Rectal smooth muscle tissue (tissue), 1 donor: Measurements from ENCODE around the gene ADRA2C.
A peak's percentile ranks its signal among the peaks of the same experiment; 100 is the strongest.

Experiments used
- H3K27ac ChIP-seq: one replicate; pipeline ENCODE4 v1.7.0; 2013; ENCODE audit warnings: low read depth, low read length, inconsistent platforms
- H3K27me3 ChIP-seq: one replicate; pipeline ENCODE4 v1.7.0; 2013; ENCODE audit warnings: low read length; ENCODE audit not compliant: control insufficient read depth, insufficient read depth
- H3K36me3 ChIP-seq: one replicate; pipeline ENCODE4 v1.7.0; 2013; ENCODE audit warnings: low read length; ENCODE audit not compliant: control insufficient read depth, insufficient read depth
- H3K4me1 ChIP-seq: one replicate; pipeline ENCODE4 v1.7.0; 2013; ENCODE audit warnings: low read length; ENCODE audit not compliant: control insufficient read depth, insufficient read depth
- H3K4me3 ChIP-seq: one replicate; pipeline ENCODE4 v1.7.0; 2013; ENCODE audit warnings: low read length
- H3K9ac ChIP-seq: one replicate; pipeline ENCODE4 v1.7.0; 2013; ENCODE audit warnings: low read length

ADRA2C gene

DNA sequence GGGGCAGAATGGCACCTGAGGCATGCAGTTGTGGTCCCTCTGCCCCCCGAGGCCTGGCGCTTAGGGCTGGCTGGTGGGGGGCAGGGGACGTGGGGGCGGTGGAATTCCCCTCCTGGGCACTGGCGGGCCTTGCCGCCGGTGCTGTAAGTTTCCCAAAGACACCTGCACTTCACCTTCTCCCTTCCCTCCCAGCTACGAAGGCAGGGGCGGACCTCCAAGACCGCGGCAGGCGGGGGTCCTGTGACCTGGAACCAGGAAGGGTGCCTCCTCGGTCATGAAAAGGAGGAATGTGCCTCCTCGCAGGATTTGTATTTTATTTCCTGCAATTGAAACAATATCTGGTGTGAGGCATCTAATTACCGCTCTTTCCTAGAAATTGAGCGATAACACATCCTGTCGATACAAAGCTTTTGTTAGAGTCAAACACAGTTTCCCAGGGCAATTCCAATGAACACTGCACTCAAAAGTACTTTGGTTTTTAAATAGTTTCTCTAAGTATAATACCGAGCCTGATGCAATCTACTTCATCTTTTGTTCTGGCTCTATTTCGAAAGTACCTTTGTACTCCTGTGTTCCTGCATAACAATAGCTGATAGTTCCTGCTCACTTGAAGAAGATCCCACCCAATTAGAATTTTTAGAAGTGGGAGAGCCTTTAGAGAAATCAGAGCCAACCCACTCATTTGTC lies 12.3 kb upstream of the ADRA2C start:
- Histone ChIP-seq H3K36me3 (no peaks in the 10 kb centered on the region), H3K9ac (no peak overlapping the region), H3K4me3 (no peak overlapping the region), H3K4me1 (no peaks in the 10 kb centered on the region), H3K27me3 (no peaks in the 10 kb centered on the region), H3K27ac (no peak overlapping the region)

- H3K36me3 ChIP-seq = no peaks in the 10 kb centered on the region
- H3K4me1 ChIP-seq = no peaks in the 10 kb centered on the region
- H3K27ac ChIP-seq = no peak overlapping the region
- H3K9ac ChIP-seq = no peak overlapping the region
- H3K27me3 ChIP-seq = no peaks in the 10 kb centered on the region
- H3K4me3 ChIP-seq = no peak overlapping the region
Measured at GRCh38 chr4:3756343-3757059, 9.7 kb upstream of the ADRA2C start.

DNA sequence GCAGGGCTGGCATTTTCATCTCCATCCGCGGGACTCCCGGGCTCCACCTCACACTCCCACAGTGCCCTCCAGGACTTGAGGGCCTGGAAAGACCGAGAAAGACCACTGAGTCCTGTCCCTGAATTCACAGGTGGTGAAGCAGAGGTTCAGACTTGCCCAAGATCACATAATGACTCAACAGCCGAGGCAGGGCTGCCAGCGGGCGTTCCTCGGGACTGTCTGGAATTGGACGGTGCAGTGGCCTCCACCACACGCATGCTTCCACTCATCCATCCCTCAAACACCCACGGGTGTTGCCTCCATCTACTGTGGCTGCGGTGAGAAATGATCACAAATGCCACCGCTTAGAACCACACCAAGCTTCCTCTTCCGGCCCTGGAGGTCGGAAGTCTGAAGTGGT lies 6.9 kb upstream of the ADRA2C start:
- no peaks in the 10 kb centered on the region for H3K36me3 ChIP-seq
- no peaks in the 10 kb centered on the region for H3K27me3 ChIP-seq
- no peaks in the 10 kb centered on the region for H3K4me1 ChIP-seq
- no peak overlapping the region for H3K4me3 ChIP-seq
- H3K27ac ChIP-seq = no peak overlapping the region
- H3K9ac ChIP-seq = no peak overlapping the region

GRCh38 chr4:3760346-3760745 lies 5.8 kb upstream of the ADRA2C start:
- H3K27me3 ChIP-seq = no peaks in the 10 kb centered on the region
- no peak overlapping the region for H3K9ac ChIP-seq
- H3K27ac ChIP-seq = no peak overlapping the region
- no peaks in the 10 kb centered on the region for H3K4me1 ChIP-seq
- no peaks in the 10 kb centered on the region for H3K36me3 ChIP-seq
- H3K4me3 ChIP-seq = no peak overlapping the region

- H3K27me3 ChIP-seq = no peaks in the 10 kb centered on the region
- H3K36me3 ChIP-seq = no peaks in the 10 kb centered on the region
- no peak overlapping the region for H3K27ac ChIP-seq
- no peak overlapping the region for H3K4me3 ChIP-seq
- H3K4me1 ChIP-seq = no peaks in the 10 kb centered on the region
- H3K9ac ChIP-seq = no peak overlapping the region
Measured at GRCh38 chr4:3760841-3761240, 5.3 kb upstream of the ADRA2C start.

DNA sequence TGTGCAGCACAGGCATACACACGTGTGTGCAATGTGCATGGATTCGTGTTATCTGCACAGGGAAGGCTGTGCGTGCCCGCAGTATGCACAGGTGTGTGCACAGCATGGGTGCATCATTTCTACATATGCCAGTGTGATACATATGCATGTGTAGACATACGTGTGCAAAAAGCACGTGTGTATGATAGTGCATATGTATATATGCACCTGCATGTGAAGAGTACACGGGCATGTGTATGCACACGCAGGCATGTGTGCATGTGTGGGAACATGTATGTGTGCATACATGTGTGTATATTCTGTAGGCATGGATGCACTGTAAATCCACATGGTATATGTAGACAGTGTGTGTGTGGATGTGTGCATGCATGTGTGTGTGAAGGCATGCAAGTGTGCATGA lies 3.9 kb upstream of the ADRA2C start:
- no peaks in the 10 kb centered on the region for H3K36me3 ChIP-seq
- peaks cover 3% of the 10 kb centered on the region for H3K27me3 ChIP-seq
- H3K27ac ChIP-seq = no peak overlapping the region
- no peak overlapping the region for H3K9ac ChIP-seq
- H3K4me3 ChIP-seq = no peak overlapping the region
- no peaks in the 10 kb centered on the region for H3K4me1 ChIP-seq

DNA sequence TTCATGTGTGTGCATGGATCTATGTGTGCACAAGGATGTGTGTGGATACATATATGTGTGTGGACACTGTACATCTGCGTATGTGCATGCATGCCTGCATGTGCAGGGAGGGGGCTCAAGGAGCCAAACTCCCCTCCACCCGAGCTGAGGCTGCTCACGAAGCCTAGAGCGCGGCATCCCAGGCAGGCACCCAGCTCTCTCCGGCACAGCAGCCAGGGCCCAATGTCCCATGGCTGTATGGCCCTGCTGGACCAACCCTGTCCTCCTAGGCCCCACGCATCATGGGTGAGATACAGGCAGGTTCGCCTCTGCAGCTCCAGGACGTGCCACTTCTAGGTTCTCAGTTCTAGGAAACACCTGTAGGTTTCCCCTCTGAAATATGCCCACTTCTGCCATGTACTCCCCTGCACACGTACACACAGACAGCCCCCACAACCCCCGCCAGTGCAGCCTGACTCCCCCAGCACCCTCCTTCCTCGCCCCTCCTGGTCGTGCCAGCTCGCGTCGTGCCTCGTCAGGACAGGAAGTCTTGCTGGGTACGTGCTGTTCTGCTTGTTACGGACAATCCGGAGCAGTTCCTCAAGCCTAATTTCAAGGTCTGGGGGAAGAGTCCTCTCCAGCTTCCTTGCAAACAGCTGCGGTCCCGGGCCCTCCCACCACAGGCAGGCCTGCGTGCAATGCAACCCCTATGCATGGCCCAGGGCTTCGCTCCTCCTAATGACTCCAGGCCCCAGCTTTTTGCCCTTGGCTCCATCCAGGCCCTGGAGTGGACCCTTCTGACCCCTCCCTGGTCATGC lies 3.2 kb upstream of the ADRA2C start:
- no peak overlapping the region for H3K27ac ChIP-seq

GRCh38 chr4:3765271-3766035 lies 732 bp upstream of the ADRA2C start:
- Histone ChIP-seq H3K4me1 (no peaks in the 10 kb centered on the region), H3K27ac (no peak overlapping the region), H3K4me3 (peak overlapping the region; percentile 43), H3K9ac (no peak overlapping the region), H3K36me3 (no peaks in the 10 kb centered on the region), H3K27me3 (peaks cover 20% of the 10 kb centered on the region)

More for the DNA sequence above, 3.2 kb upstream of the ADRA2C start:
- Histone ChIP-seq H3K4me3 (no peak overlapping the region), H3K27me3 (peaks cover 6% of the 10 kb centered on the region), H3K36me3 (no peaks in the 10 kb centered on the region), H3K9ac (no peak overlapping the region), H3K4me1 (no peaks in the 10 kb centered on the region)

GRCh38 chr4:3766785-3767569 lies 792 bp downstream of the ADRA2C start:
- Histone ChIP-seq H3K9ac (no peak overlapping the region), H3K36me3 (no peaks in the 10 kb centered on the region), H3K4me3 (peak overlapping the region; percentile 9), H3K4me1 (no peaks in the 10 kb centered on the region), H3K27me3 (peaks cover 22% of the 10 kb centered on the region), H3K27ac (no peak overlapping the region)

GRCh38 chr4:3767570-3768288 lies 1.5 kb downstream of the ADRA2C start:
- H3K4me1 ChIP-seq = no peaks in the 10 kb centered on the region

More at GRCh38 chr4:3767570-3768288, 1.5 kb downstream of the ADRA2C start:
- no peak overlapping the region for H3K4me3 ChIP-seq
- H3K36me3 ChIP-seq = no peaks in the 10 kb centered on the region
- no peak overlapping the region for H3K27ac ChIP-seq
- peaks cover 22% of the 10 kb centered on the region for H3K27me3 ChIP-seq
- H3K9ac ChIP-seq = no peak overlapping the region
